Limb (tissue), 2 donors: Measurements from ENCODE around the gene IFT88.
"Not testable (repeated sequence)": the region's sequence is repeated elsewhere in the genome, so short reads cannot be mapped to it uniquely, and the experiment has no call there.

Experiments used
- DNase-seq, 2 donors: peaks; one replicate each; pipeline ENCODE4 v3.0.0-alpha.2; 2016; ENCODE audit errors: extremely low spot score in 2 of 2

The IFT88 gene

GRCh38 chr13:20624213-20624612 lies 57.3 kb downstream of the IFT88 start:
- DNase-seq = no peak

- DNase-seq = no peak
These were observed 66.8 kb downstream of the IFT88 start for GRCh38 chr13:20633802-20634201.

- no peak for DNase-seq
These were observed 69.1 kb downstream of the IFT88 start for GRCh38 chr13:20636079-20636478.

- DNase-seq = no peak
These were observed 70.9 kb downstream of the IFT88 start for GRCh38 chr13:20637811-20638210.

- no peak for DNase-seq
These were observed 80.8 kb downstream of the IFT88 start for GRCh38 chr13:20647758-20648157.

GRCh38 chr13:20652946-20653345 lies 86.0 kb downstream of the IFT88 start:
- DNase-seq = no peak

- no peak for DNase-seq
These were observed 87.2 kb downstream of the IFT88 start for GRCh38 chr13:20654156-20654555.

- no peak for DNase-seq
These were observed 91.6 kb downstream of the IFT88 start for GRCh38 chr13:20658451-20659040.

GRCh38 chr13:20664351-20664750 lies 97.4 kb downstream of the IFT88 start:
- DNase-seq = no peak

- DNase-seq = no peak
These were observed 100.0 kb downstream of the IFT88 start for GRCh38 chr13:20666948-20667347.

- no peak for DNase-seq
These were observed 101.0 kb downstream of the IFT88 start for GRCh38 chr13:20667857-20668437.

- no peak for DNase-seq
These were observed 102.2 kb downstream of the IFT88 start for GRCh38 chr13:20669162-20669561.

- DNase-seq = no peak
These were observed 104.8 kb downstream of the IFT88 start for GRCh38 chr13:20671789-20672188.

- DNase-seq = no peak
These were observed 105.8 kb downstream of the IFT88 start for GRCh38 chr13:20672772-20673171.

- DNase-seq = no peak
These were observed 106.8 kb downstream of the IFT88 start for GRCh38 chr13:20673715-20674114.

- no peak for DNase-seq
These were observed 109.3 kb downstream of the IFT88 start for GRCh38 chr13:20676213-20676612.

GRCh38 chr13:20678606-20679005 lies 111.6 kb downstream of the IFT88 start:
- DNase-seq = not testable (repeated sequence)

GRCh38 chr13:20679879-20680278 lies 112.9 kb downstream of the IFT88 start:
- DNase-seq = no peak

- no peak for DNase-seq
These were observed 113.6 kb downstream of the IFT88 start for GRCh38 chr13:20680416-20681080.

GRCh38 chr13:20681481-20681880 lies 114.5 kb downstream of the IFT88 start:
- DNase-seq = not testable (repeated sequence)

GRCh38 chr13:20682061-20682460 lies 115.1 kb downstream of the IFT88 start:
- no peak for DNase-seq

GRCh38 chr13:20684041-20684440 lies 117.1 kb downstream of the IFT88 start:
- no peak for DNase-seq

GRCh38 chr13:20684546-20684945 lies 117.6 kb downstream of the IFT88 start:
- no peak for DNase-seq
